HEK293T (cell line): ENCODE results near the gene MTERF4.

ENCODE experiments used
- CTCF ChIA-PET: fragments of 350-600 bp; formaldehyde crosslinking; extraction: SDS; loops from one replicate; lab custom pipeline; 2021; ENCODE audit warnings: antibody characterized with exemption, inconsistent platforms; lab: Yijun Ruan, JAX
- POLR2A ChIA-PET: fragments of 350-600 bp; formaldehyde crosslinking; extraction: SDS; loops from one replicate; lab custom pipeline; 2020; ENCODE audit warnings: antibody characterized with exemption, inconsistent platforms; lab: Yijun Ruan, JAX
- DNase-seq: peaks from one replicate; pipeline ENCODE4 v3.0.0; 2012; ENCODE audit warnings: mixed read lengths; ENCODE audit errors: extremely low spot score
- ARNT ChIP-seq: fragments of 450-650 bp; IDR thresholded peaks from 2 replicates; pipeline ENCODE4 v1.6.1; 2017; ENCODE audit warnings: mild to moderate bottlenecking
- BHLHE40 ChIP-seq: fragments of 450-650 bp; IDR thresholded peaks from 2 replicates; pipeline ENCODE4 v1.6.1; 2016; ENCODE audit warnings: mild to moderate bottlenecking, moderate library complexity, borderline replicate concordance
- CTBP1 ChIP-seq: fragments of 450-650 bp; IDR thresholded peaks from 2 replicates; pipeline ENCODE4 v1.6.1; 2016; ENCODE audit warnings: borderline replicate concordance
- ELF4 ChIP-seq: fragments of 450-650 bp; IDR thresholded peaks from 2 replicates; pipeline ENCODE4 v1.6.1; 2017; ENCODE audit warnings: antibody characterized with exemption
- FOXA1 ChIP-seq: fragments of 450-650 bp; IDR thresholded peaks from 2 replicates; pipeline ENCODE4 v1.6.1; 2016; ENCODE audit warnings: mild to moderate bottlenecking
- FOXK2 ChIP-seq: fragments of 450-650 bp; IDR thresholded peaks from 2 replicates; pipeline ENCODE4 v1.6.1; 2016; ENCODE audit warnings: mild to moderate bottlenecking
- FOXM1 ChIP-seq: fragments of 450-650 bp; IDR thresholded peaks from 2 replicates; pipeline ENCODE4 v1.6.1; 2017; ENCODE audit warnings: mild to moderate bottlenecking, borderline replicate concordance
- HDGF ChIP-seq: fragments of 450-650 bp; IDR thresholded peaks from 2 replicates; pipeline ENCODE4 v1.6.1; 2017; ENCODE audit warnings: antibody characterized with exemption, borderline replicate concordance
- L3MBTL2 ChIP-seq: fragments of 450-650 bp; conservative IDR thresholded peaks from 2 replicates; pipeline ENCODE4 v1.6.1; 2016; ENCODE audit warnings: mild to moderate bottlenecking
- LEF1 ChIP-seq: fragments of 450-650 bp; IDR thresholded peaks from 2 replicates; pipeline ENCODE4 v1.6.1; 2017; ENCODE audit warnings: mild to moderate bottlenecking, borderline replicate concordance
- NFRKB ChIP-seq: fragments of 450-650 bp; IDR thresholded peaks from 2 replicates; pipeline ENCODE4 v1.6.1; 2016; ENCODE audit warnings: mild to moderate bottlenecking, moderate library complexity
- SP1 ChIP-seq: fragments of 450-650 bp; IDR thresholded peaks from 2 replicates; pipeline ENCODE4 v1.6.1; 2017
- SUZ12 ChIP-seq: fragments of 450-650 bp; IDR thresholded peaks from 2 replicates; pipeline ENCODE4 v1.6.1; 2016; ENCODE audit warnings: mild to moderate bottlenecking
- TARDBP ChIP-seq: fragments of 450-650 bp; IDR thresholded peaks from 2 replicates; pipeline ENCODE4 v1.6.1; 2016
- ZNF384 ChIP-seq: fragments of 450-650 bp; IDR thresholded peaks from 2 replicates; pipeline ENCODE4 v1.6.1; 2016
- TF ChIP-seq, protein P1 (sequence below): fragments of 450-650 bp; IDR thresholded peaks from 2 replicates; pipeline ENCODE4 v1.6.1; 2016

The MTERF4 gene

DNA sequence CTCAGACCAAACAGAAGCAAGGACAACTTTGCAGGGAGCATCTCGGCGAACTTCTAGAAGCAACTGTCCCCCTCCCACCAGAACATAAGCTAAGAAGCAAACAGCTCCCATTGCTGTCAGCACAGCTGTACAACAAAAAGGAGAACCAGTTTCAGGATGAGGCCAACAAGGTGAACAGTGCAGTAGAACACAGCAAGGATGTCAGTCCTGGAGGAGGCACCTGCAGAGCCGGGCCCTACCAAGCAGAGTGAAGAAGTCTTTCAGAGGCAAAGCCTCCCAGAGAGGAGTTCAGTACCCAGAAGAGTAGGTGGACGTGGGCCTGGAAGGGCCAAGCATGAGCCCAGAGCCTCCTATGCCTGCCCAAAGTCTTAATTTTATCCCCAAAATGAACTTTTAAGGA lies 46.2 kb upstream of the MTERF4 start:
- ChIA-PET CTCF (no interaction called here), POLR2A (no interaction called here)
- TF ChIP-seq HDGF, result no peak
- no peak for TF ChIP-seq FOXK2
- no peak for TF ChIP-seq LEF1
- no peak for TF ChIP-seq FOXA1
- no peak for TF ChIP-seq L3MBTL2
- no peak for TF ChIP-seq CTBP1
- TF ChIP-seq ZNF384, result no peak
- no peak for TF ChIP-seq SP1
- TF ChIP-seq BHLHE40, result no peak
- TF ChIP-seq ARNT, result no peak
- TF ChIP-seq, protein P1, sequence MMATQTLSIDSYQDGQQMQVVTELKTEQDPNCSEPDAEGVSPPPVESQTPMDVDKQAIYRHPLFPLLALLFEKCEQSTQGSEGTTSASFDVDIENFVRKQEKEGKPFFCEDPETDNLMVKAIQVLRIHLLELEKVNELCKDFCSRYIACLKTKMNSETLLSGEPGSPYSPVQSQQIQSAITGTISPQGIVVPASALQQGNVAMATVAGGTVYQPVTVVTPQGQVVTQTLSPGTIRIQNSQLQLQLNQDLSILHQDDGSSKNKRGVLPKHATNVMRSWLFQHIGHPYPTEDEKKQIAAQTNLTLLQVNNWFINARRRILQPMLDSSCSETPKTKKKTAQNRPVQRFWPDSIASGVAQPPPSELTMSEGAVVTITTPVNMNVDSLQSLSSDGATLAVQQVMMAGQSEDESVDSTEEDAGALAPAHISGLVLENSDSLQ, result no peak
- TF ChIP-seq NFRKB, result no peak
- no peak for TF ChIP-seq ELF4
- no peak for DNase-seq

DNA sequence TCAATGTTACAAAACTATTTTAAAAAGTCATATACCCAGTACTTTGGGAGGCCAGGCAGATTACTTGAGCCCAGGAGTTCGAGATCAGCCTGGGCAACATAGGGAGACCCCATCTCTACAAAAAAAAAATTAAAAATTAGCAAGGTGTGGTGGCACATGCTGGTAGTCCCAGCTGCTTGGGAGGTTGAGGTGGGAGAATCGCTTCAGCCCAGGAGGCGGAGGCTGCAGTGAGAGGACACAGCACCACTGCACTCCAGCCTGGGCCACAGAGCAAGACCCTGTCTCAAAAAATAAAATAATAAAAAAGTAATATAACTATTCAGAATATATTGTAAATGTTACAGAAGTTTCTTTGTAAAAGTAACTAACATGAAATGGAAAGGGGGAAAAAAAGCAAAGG lies 45.2 kb upstream of the MTERF4 start:
- TF ChIP-seq HDGF (no peak), TARDBP (no peak), ZNF384 (no peak), ARNT (no peak), FOXK2 (no peak), ELF4 (no peak), SP1 (no peak), L3MBTL2 (no peak), BHLHE40 (no peak), NFRKB (no peak), SUZ12 (no peak), CTBP1 (no peak), FOXA1 (no peak), LEF1 (no peak), FOXM1 (no peak)
- TF ChIP-seq, protein P1, result no peak
- POLR2A ChIA-PET, result no interaction called here
- DNase-seq, result no peak
- CTCF ChIA-PET, result no interaction called here

DNA sequence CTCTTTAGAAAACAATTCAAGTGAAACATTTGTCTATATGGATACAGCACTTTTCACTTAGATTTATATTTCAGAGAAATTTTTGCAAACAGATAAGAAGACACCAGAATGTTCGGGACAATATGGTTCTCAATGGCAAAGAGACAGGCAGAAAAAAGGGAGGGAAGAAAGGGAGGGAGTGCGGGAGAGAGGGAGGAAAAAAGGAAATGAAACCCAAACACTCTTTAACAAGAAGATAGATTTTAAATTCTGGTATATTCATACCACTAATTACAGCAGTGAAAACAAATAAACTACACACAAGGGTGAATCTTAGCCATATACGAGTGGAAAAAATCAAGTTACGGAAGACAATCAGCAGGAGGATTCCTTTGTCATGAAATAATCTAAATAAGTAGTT lies 44.2 kb upstream of the MTERF4 start:
- DNase-seq, result no peak
- POLR2A ChIA-PET, result no interaction called here
- CTCF ChIA-PET, result no interaction called here

DNA sequence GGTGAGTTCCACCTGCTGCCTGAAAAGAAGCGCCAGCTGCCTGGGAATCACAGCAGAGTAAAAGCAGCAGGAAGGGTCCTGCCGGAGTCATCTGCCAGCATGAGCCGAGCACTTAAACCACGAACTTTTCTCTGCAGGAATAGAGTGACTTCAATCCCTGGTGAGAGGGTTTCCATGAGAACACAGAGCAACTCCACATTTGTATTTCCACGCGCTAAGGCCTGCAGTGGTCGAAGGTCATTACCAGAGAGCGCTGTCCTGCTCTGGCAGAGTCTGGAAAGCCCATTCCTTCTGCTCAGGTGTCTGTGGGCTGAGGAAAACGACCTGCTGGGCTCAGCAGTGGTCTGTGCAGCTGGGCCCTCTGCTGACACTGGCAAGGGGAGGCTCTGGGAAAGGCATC lies 40.5 kb upstream of the MTERF4 start:
- DNase-seq, result no peak
- POLR2A ChIA-PET, result no interaction called here
- CTCF ChIA-PET, result no interaction called here
- TF ChIP-seq CTBP1 (no peak), NFRKB (no peak), L3MBTL2 (no peak), FOXM1 (no peak), FOXA1 (no peak), LEF1 (no peak), HDGF (no peak)

More for the DNA sequence above, 44.2 kb upstream of the MTERF4 start:
- TF ChIP-seq ZNF384 (no peak), FOXK2 (no peak)

DNA sequence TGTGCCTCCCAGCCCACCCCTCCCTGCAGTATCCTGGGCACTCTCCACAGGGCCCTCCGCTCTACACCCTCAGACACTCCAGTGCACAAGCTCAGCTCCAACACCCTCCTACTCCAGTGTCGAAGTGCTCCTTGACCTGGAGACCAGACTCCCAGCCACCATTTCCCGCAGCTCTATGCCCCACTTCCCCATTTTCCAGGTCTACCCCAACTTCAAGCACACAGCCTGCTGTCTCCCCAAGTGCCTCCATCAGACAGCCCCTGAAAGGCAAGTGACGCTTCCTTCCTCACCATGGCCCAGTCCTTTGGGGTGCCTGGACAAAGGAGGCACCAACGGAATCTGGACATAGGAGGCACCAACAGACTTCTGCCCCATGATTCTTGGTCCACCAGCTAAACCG lies 40.0 kb upstream of the MTERF4 start:
- DNase-seq, result no peak
- POLR2A ChIA-PET, result no interaction called here
- TF ChIP-seq FOXK2, result no peak
- no peak for TF ChIP-seq NFRKB
- no peak for TF ChIP-seq TARDBP
- no peak for TF ChIP-seq HDGF
- CTCF ChIA-PET, result no interaction called here

DNA sequence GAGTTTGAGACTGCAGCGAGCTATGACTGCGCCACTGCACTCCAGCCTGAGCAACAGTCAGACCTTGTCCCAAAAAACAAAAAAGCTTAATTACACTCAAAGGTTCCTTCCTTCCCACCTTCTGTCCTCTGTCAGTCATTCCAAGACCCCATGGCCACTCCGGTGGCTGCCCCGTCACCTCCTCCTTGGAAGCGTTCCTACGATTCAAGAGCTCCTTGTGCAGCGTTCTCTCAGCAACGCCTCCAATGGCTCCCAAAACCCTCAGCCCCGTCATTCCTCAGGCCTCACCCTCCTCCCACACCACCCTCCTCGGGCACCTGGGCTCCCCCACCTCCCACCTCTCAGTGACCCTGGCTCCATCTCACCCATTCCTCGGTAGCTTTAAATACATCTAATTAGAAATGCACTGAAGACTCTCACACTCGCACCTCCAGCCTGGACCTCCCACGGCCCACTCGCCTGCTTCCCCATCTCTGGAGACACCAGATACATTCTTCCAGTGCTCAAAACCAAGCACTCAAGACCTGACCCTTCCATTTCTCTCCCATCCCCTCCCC lies 39.2 kb upstream of the MTERF4 start:
- TF ChIP-seq SUZ12 (no peak), FOXK2 (no peak)
- ChIA-PET POLR2A (interaction anchor here (1.6 kb wide), 1 partner anchor 8 kb away, joined by 6 read pairs; the partner anchor contains the start of gene PASK), CTCF (no interaction called here)
- DNase-seq, result no peak

DNA sequence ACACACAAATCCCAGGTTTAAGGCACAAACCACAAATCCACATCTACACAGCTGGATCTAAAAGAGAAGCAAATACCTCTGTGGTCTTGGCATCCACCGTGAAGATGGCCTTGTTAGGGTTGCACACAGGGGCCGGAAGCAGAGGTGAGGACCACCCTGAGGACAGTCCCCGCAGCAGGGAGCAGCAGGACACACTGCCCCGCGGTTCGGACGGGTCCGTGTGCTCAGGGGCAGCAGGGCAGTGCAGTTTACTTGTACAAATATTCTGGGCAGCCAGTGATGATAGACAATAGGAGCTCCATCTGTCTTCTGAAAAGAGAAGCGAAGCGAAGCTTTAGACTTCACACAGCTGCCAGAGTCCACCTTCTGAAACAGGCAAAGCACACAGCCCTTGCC lies 38.4 kb upstream of the MTERF4 start:
- POLR2A ChIA-PET, result interaction anchor here (1.6 kb wide), 1 partner anchor 9 kb away, joined by 6 read pairs; the partner anchor contains the start of gene PASK
- CTCF ChIA-PET, result no interaction called here
- no peak for TF ChIP-seq ELF4
- TF ChIP-seq SUZ12, result no peak
- TF ChIP-seq, protein P1, result no peak
- no peak for TF ChIP-seq LEF1
- no peak for TF ChIP-seq ZNF384
- TF ChIP-seq TARDBP, result no peak
- no peak for TF ChIP-seq NFRKB
- TF ChIP-seq BHLHE40, result no peak
- TF ChIP-seq SP1, result no peak
- TF ChIP-seq FOXA1, result no peak
- no peak for TF ChIP-seq L3MBTL2
- TF ChIP-seq ARNT, result no peak
- no peak for TF ChIP-seq FOXK2
- TF ChIP-seq HDGF, result no peak
- TF ChIP-seq CTBP1, result no peak
- TF ChIP-seq FOXM1, result no peak
- no peak for DNase-seq
